Ishikawa (cell line): ENCODE results near the gene RBP3.

Experiments
- NFIC ChIP-seq: IDR thresholded peaks from 2 replicates; pipeline ENCODE4 v1.6.1; 2012
- TAF1 ChIP-seq: IDR thresholded peaks from 2 replicates; pipeline ENCODE4 v1.6.1; 2012; ENCODE audit warnings: low read depth, mild to moderate bottlenecking

- TF ChIP-seq NFIC = no peak
- TF ChIP-seq TAF1 = no peak
Measured at GRCh38 chr10:47378606-47379444, 30.7 kb downstream of the RBP3 start.
